Lung (tissue), 12 donors: ENCODE data around the gene PTPRD. TPM values are rescaled to one million over a fixed set of nuclear protein-coding genes. Genes with fewer than 3 reads are reported as not detected.

ENCODE experiments used
- ATAC-seq: fragments of 200-7000 bp; cut with Tn5 transposase; one replicate; pipeline ENCODE4 v1.9.1; 2020; ENCODE audit warnings: moderate number of reproducible peaks; ENCODE audit not compliant: insufficient read depth, low FRiP score
- DNase-seq, 3 donors: peaks; one replicate each; pipeline ENCODE4 v3.0.0-alpha.2; 2013 to 2017
- H3K27ac ChIP-seq, 2 donors: one replicate each; pipeline ENCODE4 v1.5.1; 2013; ENCODE audit warnings: mild to moderate bottlenecking in 2 of 2, moderate library complexity in 2 of 2, control low read depth in 1 of 2, inconsistent platforms in 1 of 2, low read depth in 1 of 2, low read length in 1 of 2
- H3K27me3 ChIP-seq, 3 donors: one replicate each; pipeline ENCODE4 v1.5.1; 2013; ENCODE audit warnings: low read length in 2 of 3; ENCODE audit not compliant: control insufficient read depth in 3 of 3, insufficient read depth in 3 of 3
- H3K36me3 ChIP-seq, 4 donors: one replicate each; pipeline ENCODE4 v1.5.1; 2013; ENCODE audit warnings: low read length in 4 of 4, mild to moderate bottlenecking in 1 of 4, moderate library complexity in 1 of 4; ENCODE audit not compliant: control insufficient read depth in 4 of 4, insufficient read depth in 4 of 4
- H3K4me1 ChIP-seq, 5 donors: one replicate each; pipeline ENCODE4 v1.5.1; 2013; ENCODE audit warnings: low read length in 5 of 5, mild to moderate bottlenecking in 2 of 5, moderate library complexity in 1 of 5; ENCODE audit not compliant: control insufficient read depth in 5 of 5, insufficient read depth in 5 of 5
- H3K4me3 ChIP-seq: one replicate; pipeline ENCODE4 v1.5.1; 2013; ENCODE audit warnings: mild to moderate bottlenecking, control low read depth, moderate library complexity
- H3K9ac ChIP-seq, 2 donors: one replicate each; pipeline ENCODE4 v1.5.1; 2013; ENCODE audit warnings: low read length in 2 of 2, control low read depth in 1 of 2; ENCODE audit not compliant: insufficient read depth in 1 of 2
- H3K9me3 ChIP-seq, 4 donors: one replicate each; pipeline ENCODE4 v1.5.1; 2013; ENCODE audit warnings: low read length in 3 of 4, mild to moderate bottlenecking in 1 of 4, moderate library complexity in 1 of 4; ENCODE audit not compliant: control insufficient read depth in 4 of 4, insufficient read depth in 3 of 4
- WGBS, 2 donors: extraction: QIAGEN DNeasy Blood & Tissue Kit; methylation state at CpG; one replicate each; pipeline ENCODE4 v1.1.7; 2013; 5-methylcytosine and 5-hydroxymethylcytosine counted together
- polyA plus RNA-seq, 2 donors: library from polyadenylated mRNA; stranded (reverse); fragments of 200-250 nt; gene quantifications; one replicate each; pipeline ENCODE4 v1.2.1, GENCODE V29; 2013
- total RNA-seq, 2 donors: library from RNA; depleted of rRNA in 1 of 2; stranded (reverse); fragments of >200 nt in 1 of 2; gene quantifications; one replicate each; pipeline ENCODE4 v1.2.1, GENCODE V29; 2014 to 2021
- TF ChIP-seq, protein P1 (sequence below): IDR thresholded peaks from 2 replicates; pipeline ENCODE4 v1.5.1; 2012; ENCODE audit warnings: mild to moderate bottlenecking; ENCODE audit errors: control extremely low read depth, extremely low read depth
- donor health status: control.
- donor health status: control.
- donor health status: Bipolar disorder and iron deficiency.
- donor health status: healthy.
- donor health status: DM: yes; HTN: yes; CAD: no.

The PTPRD gene
- total and polyA plus RNA-seq, 4 donors, result 1.9 to 145 (median 13.7) TPM

DNA sequence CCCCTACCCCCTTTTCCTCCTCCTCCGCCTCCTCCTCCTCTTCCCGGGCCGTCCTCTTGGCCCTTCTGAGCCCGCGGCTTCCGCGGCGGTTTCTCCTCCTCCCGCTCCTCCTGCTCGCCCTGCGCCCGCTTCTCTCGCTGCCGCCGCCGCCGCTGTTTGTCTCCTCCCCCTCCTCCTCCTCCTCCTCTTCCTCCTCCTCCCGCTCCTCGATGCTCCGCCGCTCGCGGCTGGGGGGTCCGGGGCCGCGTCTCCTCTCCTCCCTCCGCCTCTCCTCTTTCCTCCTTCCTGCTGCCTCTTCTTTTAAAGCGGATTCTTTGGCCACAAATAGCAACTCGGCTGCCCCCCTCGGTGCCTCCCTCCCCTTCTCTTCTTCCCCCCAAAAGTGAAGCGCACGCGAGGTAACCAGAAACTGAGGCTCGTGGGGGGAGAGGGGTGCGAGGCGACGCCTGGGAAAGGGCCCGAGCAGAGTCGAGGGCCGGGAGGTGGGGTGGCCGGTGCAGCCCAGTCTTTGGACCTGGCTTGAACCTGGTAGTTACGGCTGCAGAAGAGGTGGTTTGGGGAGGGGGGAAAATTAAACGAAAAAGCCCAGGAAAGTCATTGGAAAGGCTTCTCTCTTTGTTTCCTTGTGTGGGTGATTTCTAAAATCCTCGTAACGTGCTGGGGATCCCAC is 1754.7 kb downstream of the PTPRD start:
- DNase-seq, result peak; percentile 90 to 95 (median 93)
- ATAC-seq, result peak; percentile 24
- H3K4me1 ChIP-seq, result peaks cover 3 to 44% (median 6%) of the 10 kb centered on the region in 5 donors
- no peaks in the 10 kb centered on the region for H3K9me3 ChIP-seq
- H3K27me3 ChIP-seq, result peaks cover 0 to 37% (median 9%) of the 10 kb centered on the region in 3 donors
- H3K4me3 ChIP-seq, result peak overlapping the region; percentile 50
- peak overlapping the region; percentile 64 to 84 for H3K9ac ChIP-seq
- WGBS, 2 donors, result 1 to 2% methylated on average over 41 to 45 of the region's 45 CpGs
- H3K27ac ChIP-seq, result no peak overlapping the region
- no peaks in the 10 kb centered on the region for H3K36me3 ChIP-seq
- TF ChIP-seq, protein P1, sequence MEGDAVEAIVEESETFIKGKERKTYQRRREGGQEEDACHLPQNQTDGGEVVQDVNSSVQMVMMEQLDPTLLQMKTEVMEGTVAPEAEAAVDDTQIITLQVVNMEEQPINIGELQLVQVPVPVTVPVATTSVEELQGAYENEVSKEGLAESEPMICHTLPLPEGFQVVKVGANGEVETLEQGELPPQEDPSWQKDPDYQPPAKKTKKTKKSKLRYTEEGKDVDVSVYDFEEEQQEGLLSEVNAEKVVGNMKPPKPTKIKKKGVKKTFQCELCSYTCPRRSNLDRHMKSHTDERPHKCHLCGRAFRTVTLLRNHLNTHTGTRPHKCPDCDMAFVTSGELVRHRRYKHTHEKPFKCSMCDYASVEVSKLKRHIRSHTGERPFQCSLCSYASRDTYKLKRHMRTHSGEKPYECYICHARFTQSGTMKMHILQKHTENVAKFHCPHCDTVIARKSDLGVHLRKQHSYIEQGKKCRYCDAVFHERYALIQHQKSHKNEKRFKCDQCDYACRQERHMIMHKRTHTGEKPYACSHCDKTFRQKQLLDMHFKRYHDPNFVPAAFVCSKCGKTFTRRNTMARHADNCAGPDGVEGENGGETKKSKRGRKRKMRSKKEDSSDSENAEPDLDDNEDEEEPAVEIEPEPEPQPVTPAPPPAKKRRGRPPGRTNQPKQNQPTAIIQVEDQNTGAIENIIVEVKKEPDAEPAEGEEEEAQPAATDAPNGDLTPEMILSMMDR, result no peak

DNA sequence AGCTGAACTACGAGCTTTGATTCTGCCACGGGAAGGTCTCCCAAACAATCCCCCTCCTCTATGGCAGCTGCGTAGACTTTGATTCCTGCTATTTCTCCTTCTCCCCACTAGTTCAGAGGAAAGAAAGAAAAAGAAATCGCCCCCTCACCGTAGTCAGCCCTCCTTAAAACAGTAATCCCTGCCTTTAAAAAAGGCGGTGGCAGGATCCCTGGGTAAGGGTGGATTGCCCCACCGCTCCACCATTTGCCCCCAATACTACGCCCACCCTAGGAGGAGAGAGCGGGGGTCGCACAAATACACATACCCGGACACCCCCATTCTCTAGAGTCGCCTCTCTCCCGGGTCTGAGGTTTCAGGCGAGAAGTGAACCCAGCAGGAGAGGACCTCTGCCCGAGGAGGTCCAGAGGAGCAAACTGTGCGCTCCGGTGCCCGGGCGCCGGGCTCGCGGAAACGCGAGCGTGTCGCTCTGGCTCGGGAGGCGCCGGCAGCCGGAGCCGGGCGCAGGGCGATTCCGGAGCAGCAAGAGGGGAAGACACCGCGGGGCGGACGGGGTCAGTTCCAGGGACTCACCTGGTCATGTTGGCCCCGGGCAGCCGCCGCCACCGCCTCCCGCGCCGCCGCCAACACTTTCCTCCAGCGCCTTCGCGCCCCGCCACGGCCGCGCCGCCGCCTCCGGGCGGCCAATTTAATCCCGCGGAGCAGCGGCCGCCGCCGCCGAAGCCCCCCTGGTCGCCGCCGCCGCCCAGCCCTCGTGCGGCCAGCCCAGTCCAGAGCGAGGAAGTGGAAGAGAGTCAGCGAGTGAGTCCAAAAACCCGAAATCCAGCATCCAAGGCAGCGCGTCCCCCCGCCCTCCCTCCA is 1755.5 kb downstream of the PTPRD start:
- no peaks in the 10 kb centered on the region for H3K36me3 ChIP-seq
- TF ChIP-seq, protein P1, result no peak
- DNase-seq (peak; percentile 41 to 73 (median 69)), ATAC-seq (no peak)
- WGBS, 2 donors, result 1% methylated on average over 43 to 76 of the region's 76 CpGs
- peak overlapping the region; percentile 41 to 96 for H3K9ac ChIP-seq
- peaks cover 0 to 45% (median 9%) of the 10 kb centered on the region in 3 donors for H3K27me3 ChIP-seq
- peaks cover 3 to 51% (median 6%) of the 10 kb centered on the region in 5 donors for H3K4me1 ChIP-seq
- H3K27ac ChIP-seq, result no peak overlapping the region
- peak overlapping the region; percentile 50 for H3K4me3 ChIP-seq
- no peaks in the 10 kb centered on the region for H3K9me3 ChIP-seq

DNA sequence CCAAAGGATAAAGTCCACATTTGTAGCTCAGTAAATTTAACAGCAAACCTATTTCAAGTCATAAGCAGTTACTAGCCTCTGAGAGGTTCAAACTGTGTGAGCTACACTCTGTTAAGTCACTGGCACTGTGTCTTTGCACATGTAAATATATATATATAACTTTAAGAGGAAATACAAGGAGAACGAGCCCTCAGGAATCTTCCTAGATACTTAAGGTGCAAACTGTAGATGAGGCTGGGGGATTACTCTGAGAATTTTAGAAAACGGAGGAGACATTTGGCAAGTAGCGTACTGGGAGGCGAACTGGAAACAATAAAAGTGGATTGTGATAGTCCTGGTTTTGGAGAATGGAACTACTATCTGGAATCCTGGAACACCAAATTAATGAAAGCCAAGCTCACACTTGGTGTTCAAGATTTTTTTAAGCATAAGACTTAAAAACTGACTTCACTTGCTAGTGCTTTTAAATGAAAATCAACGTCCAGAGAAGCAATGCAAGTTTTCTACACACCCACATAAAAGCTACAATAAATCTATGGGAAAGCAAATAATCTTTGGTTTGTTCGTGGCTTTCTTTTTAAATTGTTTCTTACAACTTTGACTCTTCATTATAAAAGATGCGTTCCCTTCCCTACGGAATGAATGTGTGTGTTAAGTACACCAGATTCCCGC is 1756.3 kb downstream of the PTPRD start:
- Histone ChIP-seq H3K4me3 (no peak overlapping the region), H3K27me3 (peaks cover 0 to 51% (median 9%) of the 10 kb centered on the region in 3 donors), H3K4me1 (peaks cover 3 to 51% (median 6%) of the 10 kb centered on the region in 5 donors), H3K36me3 (no peaks in the 10 kb centered on the region), H3K9me3 (no peaks in the 10 kb centered on the region), H3K27ac (no peak overlapping the region), H3K9ac (peak overlapping the region; percentile 41 to 96)
- WGBS, 2 donors, result 20 to 22% methylated on average over 9 of the region's 9 CpGs
- peak in 1 of 3 donors; percentile 50 for DNase-seq
- ATAC-seq, result no peak
- TF ChIP-seq, protein P1, result no peak
